ENCODE measurements around the gene ANP32B.

GRCh38 chr9:97993000-97993399, 9.9 kb downstream of the ANP32B start:
- TF ChIP-seq POLR2A (IDR thresholded peaks at IDR 0.05), result no peak
- no peak for TF ChIP-seq CTCF (IDR thresholded peaks at IDR 0.05)

Data from adrenal gland (tissue), 5 donors.